ENCODE data around the gene RRBP1. TPM values are rescaled to one million over a fixed set of nuclear protein-coding genes. Genes with fewer than 3 reads are reported as not detected.

RRBP1 gene
- total RNA-seq, 1 donor: 122 TPM

DNA sequence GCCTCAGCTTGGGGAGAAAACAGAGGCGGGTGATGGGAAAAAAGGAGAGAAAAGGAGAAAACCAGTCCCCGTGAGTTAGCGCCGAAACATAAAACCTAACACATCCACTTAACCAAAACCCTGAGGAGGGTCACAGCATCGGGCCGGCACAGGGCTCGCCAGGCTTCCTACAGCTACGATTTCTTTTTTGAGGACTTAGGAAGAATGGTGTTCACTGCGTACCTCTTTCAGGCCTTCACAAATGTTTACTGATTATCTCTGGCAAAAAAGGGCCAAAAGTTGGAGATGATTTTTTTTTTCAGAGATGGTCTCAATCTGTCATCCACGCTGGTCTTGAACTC lies 63.4 kb downstream of the RRBP1 start:
- H4K20me1 ChIP-seq (ENCODE audit: insufficient read depth, low read length): peaks cover 59% of the 10 kb centered on the region
- no peak for TF ChIP-seq CTCF (IDR thresholded peaks at IDR 0.05; ENCODE audit: extremely low read depth, low read depth, low read length)
- no peak overlapping the region for H3K4me3 ChIP-seq (ENCODE audit: insufficient read depth, low read length)

DNA sequence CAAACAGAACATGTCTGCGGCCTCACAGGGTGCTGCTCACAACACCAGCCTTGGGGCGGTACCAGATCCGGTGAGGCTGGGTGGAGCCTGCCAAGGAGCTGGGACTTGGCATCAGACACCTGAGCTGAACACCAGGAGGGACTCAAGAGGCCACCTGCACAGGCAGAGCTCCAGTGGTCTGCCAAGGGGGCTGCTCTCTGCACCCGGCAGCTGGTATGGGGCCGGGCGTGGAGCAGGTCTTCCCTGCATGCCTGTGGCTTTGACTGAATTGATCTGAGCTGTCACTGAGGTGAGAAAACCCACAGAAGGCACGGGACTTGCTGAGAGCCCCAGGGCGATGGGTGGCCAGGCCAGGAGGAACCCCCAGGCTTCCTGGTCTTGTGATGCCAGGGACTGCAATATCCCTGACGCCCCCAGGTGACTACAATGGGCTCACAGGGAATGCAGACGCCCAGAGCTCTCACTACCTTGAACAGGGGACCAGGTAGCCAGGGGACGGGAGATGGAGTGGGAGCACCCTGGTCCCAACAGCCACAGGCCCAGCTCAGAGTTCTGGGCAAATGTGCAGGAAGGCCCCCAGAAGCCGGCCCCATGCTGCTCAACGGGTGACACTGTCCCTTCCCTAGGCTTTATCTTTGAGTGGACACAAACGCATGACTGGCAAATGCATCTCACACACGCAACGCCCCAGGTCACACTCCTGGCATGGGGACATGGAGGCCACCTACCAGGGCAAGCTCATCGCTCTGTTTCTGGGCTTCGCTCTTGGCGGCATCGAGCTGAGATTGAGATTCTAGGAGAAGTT lies 64.0 kb downstream of the RRBP1 start:
- peaks cover under 1% of the 10 kb centered on the region for H3K4me1 ChIP-seq (ENCODE audit: insufficient read depth, low read length)
- peak; percentile 64 for DNase-seq (ENCODE audit: insufficient read length, low spot score, missing footprints)
- no peaks in the 10 kb centered on the region for H3K27me3 ChIP-seq (ENCODE audit: insufficient read depth, low read length)
- no peaks in the 10 kb centered on the region for H3K9me3 ChIP-seq (ENCODE audit: low read depth, low read length)
- H2AFZ ChIP-seq (ENCODE audit: low read length): no peak overlapping the region
- peaks cover 54% of the 10 kb centered on the region for H4K20me1 ChIP-seq (ENCODE audit: insufficient read depth, low read length)
- peaks cover 97% of the 10 kb centered on the region for H3K36me3 ChIP-seq (ENCODE audit: insufficient read depth, low read length)
- no peak for TF ChIP-seq CTCF (IDR thresholded peaks at IDR 0.05; ENCODE audit: extremely low read depth, low read depth, low read length)
- peaks cover 9% of the 10 kb centered on the region for H3K79me2 ChIP-seq (ENCODE audit: insufficient read depth, low read length)
- H3K4me2 ChIP-seq (ENCODE audit: insufficient read depth, low read length): no peak overlapping the region
- H3K27ac ChIP-seq (ENCODE audit: low read depth, low read length): no peak overlapping the region
- H3K4me3 ChIP-seq (ENCODE audit: insufficient read depth, low read length): no peak overlapping the region

More for the DNA sequence above, 63.4 kb downstream of the RRBP1 start:
- peaks cover 14% of the 10 kb centered on the region for H3K79me2 ChIP-seq (ENCODE audit: insufficient read depth, low read length)
- H3K27ac ChIP-seq (ENCODE audit: low read depth, low read length): no peak overlapping the region
- no peak overlapping the region for H3K4me2 ChIP-seq (ENCODE audit: insufficient read depth, low read length)
- H3K36me3 ChIP-seq (ENCODE audit: insufficient read depth, low read length): peaks cover 96% of the 10 kb centered on the region
- no peaks in the 10 kb centered on the region for H3K4me1 ChIP-seq (ENCODE audit: insufficient read depth, low read length)
- no peak overlapping the region for H2AFZ ChIP-seq (ENCODE audit: low read length)
- no peaks in the 10 kb centered on the region for H3K27me3 ChIP-seq (ENCODE audit: insufficient read depth, low read length)
- DNase-seq (ENCODE audit: insufficient read length, low spot score, missing footprints): no peak
- no peaks in the 10 kb centered on the region for H3K9me3 ChIP-seq (ENCODE audit: low read depth, low read length)

DNA sequence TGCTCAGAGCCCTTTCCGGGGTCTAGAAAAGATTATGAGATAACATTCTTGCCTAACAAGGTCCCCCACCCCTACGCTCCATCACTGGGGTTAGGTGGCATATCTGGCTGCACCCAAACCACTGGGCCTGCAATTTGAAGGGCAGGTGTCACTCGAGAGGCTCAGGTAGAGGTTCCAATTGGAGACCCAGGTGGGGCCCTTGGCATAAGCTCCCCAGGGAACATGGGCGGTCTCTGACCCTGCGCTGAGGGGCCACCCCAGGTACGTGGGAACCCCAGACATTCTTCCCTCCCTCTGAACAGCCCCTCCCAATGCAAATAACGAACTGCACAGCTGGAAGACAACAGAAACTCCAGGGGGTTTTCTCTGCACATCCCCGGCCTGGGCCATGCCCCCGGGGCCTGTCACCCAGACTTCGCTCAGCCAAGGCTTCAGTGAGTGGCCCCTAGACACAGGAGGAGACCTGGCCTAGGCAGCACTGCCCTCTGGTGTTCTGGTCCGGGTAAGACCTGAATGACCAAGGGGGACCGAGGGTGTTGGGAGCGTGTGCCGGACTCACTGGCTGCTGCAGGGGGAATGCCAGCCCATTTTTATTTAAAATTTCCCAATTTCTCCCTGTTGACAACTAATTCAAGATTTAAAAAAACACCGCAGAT lies 64.7 kb downstream of the RRBP1 start:
- Histone ChIP-seq H3K4me2 (ENCODE audit: insufficient read depth, low read length) (no peak overlapping the region), H4K20me1 (ENCODE audit: insufficient read depth, low read length) (peaks cover 47% of the 10 kb centered on the region), H3K9me3 (ENCODE audit: low read depth, low read length) (no peaks in the 10 kb centered on the region), H3K27ac (ENCODE audit: low read depth, low read length) (no peak overlapping the region), H3K79me2 (ENCODE audit: insufficient read depth, low read length) (peaks cover 3% of the 10 kb centered on the region), H3K36me3 (ENCODE audit: insufficient read depth, low read length) (peaks cover 92% of the 10 kb centered on the region), H3K4me1 (ENCODE audit: insufficient read depth, low read length) (peaks cover 8% of the 10 kb centered on the region), H3K4me3 (ENCODE audit: insufficient read depth, low read length) (no peak overlapping the region), H2AFZ (ENCODE audit: low read length) (no peak overlapping the region), H3K27me3 (ENCODE audit: insufficient read depth, low read length) (no peaks in the 10 kb centered on the region)
- DNase-seq (ENCODE audit: insufficient read length, low spot score, missing footprints): peak; percentile 94
- peak; percentile 55 for TF ChIP-seq CTCF (IDR thresholded peaks at IDR 0.05; ENCODE audit: extremely low read depth, low read depth, low read length)

- Histone ChIP-seq H3K9me3 (ENCODE audit: low read depth, low read length) (no peaks in the 10 kb centered on the region), H3K4me2 (ENCODE audit: insufficient read depth, low read length) (no peak overlapping the region), H2AFZ (ENCODE audit: low read length) (no peak overlapping the region), H3K4me1 (ENCODE audit: insufficient read depth, low read length) (peaks cover 11% of the 10 kb centered on the region), H3K4me3 (ENCODE audit: insufficient read depth, low read length) (no peak overlapping the region), H4K20me1 (ENCODE audit: insufficient read depth, low read length) (peaks cover 49% of the 10 kb centered on the region), H3K36me3 (ENCODE audit: insufficient read depth, low read length) (peaks cover 85% of the 10 kb centered on the region), H3K27me3 (ENCODE audit: insufficient read depth, low read length) (no peaks in the 10 kb centered on the region), H3K79me2 (ENCODE audit: insufficient read depth, low read length) (no peaks in the 10 kb centered on the region), H3K27ac (ENCODE audit: low read depth, low read length) (no peak overlapping the region)
- TF ChIP-seq CTCF (IDR thresholded peaks at IDR 0.05; ENCODE audit: extremely low read depth, low read depth, low read length): no peak
- DNase-seq (ENCODE audit: insufficient read length, low spot score, missing footprints): peak; percentile 39
These were observed 65.4 kb downstream of the RRBP1 start for GRCh38 chr20:17616480-17617211.
